Spinal cord (tissue), 10 donors: ENCODE results near the gene HS3ST5. TPM values are rescaled to one million over a fixed set of nuclear protein-coding genes. Genes with fewer than 3 reads are reported as not detected.

ENCODE experiments used
- DNase-seq, 6 donors: peaks; one replicate each; pipeline versions ENCODE4 v3.0.0 to v3.0.0-alpha.2; 2013 to 2015; ENCODE audit warnings: low spot score in 6 of 6, low read depth in 4 of 6
- H3K27ac ChIP-seq: one replicate; pipeline ENCODE4 v1.5.1; 2013; ENCODE audit warnings: low read depth, low read length, control low read depth
- H3K27me3 ChIP-seq: one replicate; pipeline ENCODE4 v1.6.1; 2013; ENCODE audit warnings: low read length; ENCODE audit not compliant: control insufficient read depth, insufficient read depth
- H3K36me3 ChIP-seq: one replicate; pipeline ENCODE4 v1.6.1; 2013; ENCODE audit warnings: low read length; ENCODE audit not compliant: control insufficient read depth, insufficient read depth
- H3K4me1 ChIP-seq: one replicate; pipeline ENCODE4 v1.6.1; 2013; ENCODE audit warnings: low read length; ENCODE audit not compliant: control insufficient read depth, insufficient read depth
- H3K4me3 ChIP-seq: one replicate; pipeline ENCODE4 v1.5.1; 2013; ENCODE audit warnings: low read depth, low read length, control low read depth
- H3K9me3 ChIP-seq: one replicate; pipeline ENCODE4 v1.6.1; 2013; ENCODE audit warnings: low read length; ENCODE audit not compliant: control insufficient read depth, insufficient read depth
- WGBS: methylation state at CpG from one replicate; pipeline ENCODE4 v1.1.5; 2013; ENCODE audit warnings: missing lambda C conversion rate; ENCODE audit not compliant: insufficient coverage; 5-methylcytosine and 5-hydroxymethylcytosine counted together
- polyA plus RNA-seq, 2 donors: library from polyadenylated mRNA; unstranded; fragments of 120-200 nt; gene quantifications; one replicate each; pipeline ENCODE4 v1.2.1, GENCODE V29; 2013; ENCODE audit not compliant: insufficient read length in 2 of 2
- total RNA-seq, 2 donors: library from RNA; depleted of rRNA in 1 of 2; stranded (reverse); fragments of 120-200 nt in 1 of 2; fragments of >200 nt in 1 of 2; gene quantifications; one replicate each; pipeline versions ENCODE4 v1.2.3 to v1.2.4, GENCODE V29; 2013 to 2014
- donor health status: healthy.

The HS3ST5 gene
- total and polyA plus RNA-seq, 4 donors: 4.1 to 25.8 (median 21.9) TPM

- no peaks in the 10 kb centered on the region for H3K36me3 ChIP-seq
- no peaks in the 10 kb centered on the region for H3K4me1 ChIP-seq
- no peak overlapping the region for H3K27ac ChIP-seq
- DNase-seq: no peak
- 87% methylated on average over 5 of the region's 13 CpGs for WGBS
- no peak overlapping the region for H3K4me3 ChIP-seq
- H3K9me3 ChIP-seq: no peaks in the 10 kb centered on the region
- no peaks in the 10 kb centered on the region for H3K27me3 ChIP-seq
Measured at GRCh38 chr6:114167583-114168576, 174.9 kb downstream of the HS3ST5 start.

GRCh38 chr6:114164207-114164606 is 178.6 kb downstream of the HS3ST5 start:
- Histone ChIP-seq H3K4me3 (no peak overlapping the region), H3K36me3 (no peaks in the 10 kb centered on the region), H3K27me3 (no peaks in the 10 kb centered on the region), H3K27ac (no peak overlapping the region), H3K4me1 (no peaks in the 10 kb centered on the region), H3K9me3 (no peaks in the 10 kb centered on the region)
- DNase-seq: no peak

GRCh38 chr6:114162691-114163347 is 180.0 kb downstream of the HS3ST5 start:
- WGBS: no CpG with 5 or more reads among the region's 6 CpGs
- no peak for DNase-seq
- Histone ChIP-seq H3K27me3 (no peaks in the 10 kb centered on the region), H3K9me3 (no peaks in the 10 kb centered on the region), H3K4me3 (no peak overlapping the region), H3K4me1 (no peaks in the 10 kb centered on the region), H3K36me3 (no peaks in the 10 kb centered on the region), H3K27ac (no peak overlapping the region)

GRCh38 chr6:114160881-114161280 is 181.9 kb downstream of the HS3ST5 start:
- no peak overlapping the region for H3K27ac ChIP-seq
- no peaks in the 10 kb centered on the region for H3K36me3 ChIP-seq
- no peak overlapping the region for H3K4me3 ChIP-seq
- H3K4me1 ChIP-seq: no peaks in the 10 kb centered on the region
- H3K9me3 ChIP-seq: no peaks in the 10 kb centered on the region
- H3K27me3 ChIP-seq: no peaks in the 10 kb centered on the region
- no CpG with 5 or more reads among the region's 4 CpGs for WGBS
- peak in 1 of 6 donors; percentile 41 for DNase-seq

GRCh38 chr6:114159727-114160126 is 183.1 kb downstream of the HS3ST5 start:
- Histone ChIP-seq H3K9me3 (no peaks in the 10 kb centered on the region), H3K36me3 (no peaks in the 10 kb centered on the region), H3K27me3 (no peaks in the 10 kb centered on the region), H3K4me3 (no peak overlapping the region), H3K27ac (no peak overlapping the region), H3K4me1 (no peaks in the 10 kb centered on the region)
- no peak for DNase-seq

GRCh38 chr6:114158838-114159694 is 183.8 kb downstream of the HS3ST5 start:
- H3K9me3 ChIP-seq: no peaks in the 10 kb centered on the region
- H3K36me3 ChIP-seq: no peaks in the 10 kb centered on the region
- H3K27me3 ChIP-seq: no peaks in the 10 kb centered on the region
- WGBS: no CpG with 5 or more reads among the region's 2 CpGs
- no peaks in the 10 kb centered on the region for H3K4me1 ChIP-seq
- no peak for DNase-seq
- no peak overlapping the region for H3K4me3 ChIP-seq
- no peak overlapping the region for H3K27ac ChIP-seq

- Histone ChIP-seq H3K27ac (no peak overlapping the region), H3K4me3 (no peak overlapping the region), H3K27me3 (no peaks in the 10 kb centered on the region), H3K36me3 (no peaks in the 10 kb centered on the region), H3K9me3 (no peaks in the 10 kb centered on the region), H3K4me1 (no peaks in the 10 kb centered on the region)
- peak in 1 of 6 donors; percentile 70 for DNase-seq
- WGBS: no CpG with 5 or more reads among the region's 1 CpG
Measured at GRCh38 chr6:114158411-114158810, 184.4 kb downstream of the HS3ST5 start.

GRCh38 chr6:114157848-114158247 is 185.0 kb downstream of the HS3ST5 start:
- DNase-seq: no peak
- 71% methylated on average over 1 of the region's 2 CpGs for WGBS
- no peak overlapping the region for H3K27ac ChIP-seq
- H3K27me3 ChIP-seq: no peaks in the 10 kb centered on the region
- no peaks in the 10 kb centered on the region for H3K9me3 ChIP-seq
- H3K36me3 ChIP-seq: no peaks in the 10 kb centered on the region
- no peaks in the 10 kb centered on the region for H3K4me1 ChIP-seq
- H3K4me3 ChIP-seq: no peak overlapping the region

- no peaks in the 10 kb centered on the region for H3K36me3 ChIP-seq
- 81% methylated on average over 3 of the region's 3 CpGs for WGBS
- no peaks in the 10 kb centered on the region for H3K27me3 ChIP-seq
- H3K4me1 ChIP-seq: no peaks in the 10 kb centered on the region
- H3K4me3 ChIP-seq: no peak overlapping the region
- no peak for DNase-seq
- no peaks in the 10 kb centered on the region for H3K9me3 ChIP-seq
- H3K27ac ChIP-seq: no peak overlapping the region
Measured at GRCh38 chr6:114155763-114156162, 187.1 kb downstream of the HS3ST5 start.
